Prostate gland (tissue), 2 donors: ENCODE measurements around the gene SKIDA1.

Experiments
- POLR2A ChIP-seq: fragments of 450-650 bp; IDR thresholded peaks from one replicate; pipeline ENCODE4 v1.6.1; 2016; ENCODE audit warnings: antibody characterized with exemption, mild to moderate bottlenecking
- POLR2AphosphoS5 ChIP-seq: sonication (generic); formaldehyde crosslinking; IDR thresholded peaks from one replicate; pipeline ENCODE4 v1.6.1; 2017; ENCODE audit warnings: antibody characterized with exemption
- TF ChIP-seq, protein P1 (sequence below), 4 experiments: fragments of 200-600 bp in 2 of 4; fragments of 450-650 bp in 2 of 4; sonication (generic) in 2 of 4; IDR thresholded peaks; 1 replicate in 3 of 4; 2 replicates in 1 of 4; pipeline ENCODE4 v1.5.1; 2016 to 2019; ENCODE audit warnings: antibody characterized with exemption in 4 of 4, mild to moderate bottlenecking in 2 of 4, moderate library complexity in 2 of 4

DNA sequence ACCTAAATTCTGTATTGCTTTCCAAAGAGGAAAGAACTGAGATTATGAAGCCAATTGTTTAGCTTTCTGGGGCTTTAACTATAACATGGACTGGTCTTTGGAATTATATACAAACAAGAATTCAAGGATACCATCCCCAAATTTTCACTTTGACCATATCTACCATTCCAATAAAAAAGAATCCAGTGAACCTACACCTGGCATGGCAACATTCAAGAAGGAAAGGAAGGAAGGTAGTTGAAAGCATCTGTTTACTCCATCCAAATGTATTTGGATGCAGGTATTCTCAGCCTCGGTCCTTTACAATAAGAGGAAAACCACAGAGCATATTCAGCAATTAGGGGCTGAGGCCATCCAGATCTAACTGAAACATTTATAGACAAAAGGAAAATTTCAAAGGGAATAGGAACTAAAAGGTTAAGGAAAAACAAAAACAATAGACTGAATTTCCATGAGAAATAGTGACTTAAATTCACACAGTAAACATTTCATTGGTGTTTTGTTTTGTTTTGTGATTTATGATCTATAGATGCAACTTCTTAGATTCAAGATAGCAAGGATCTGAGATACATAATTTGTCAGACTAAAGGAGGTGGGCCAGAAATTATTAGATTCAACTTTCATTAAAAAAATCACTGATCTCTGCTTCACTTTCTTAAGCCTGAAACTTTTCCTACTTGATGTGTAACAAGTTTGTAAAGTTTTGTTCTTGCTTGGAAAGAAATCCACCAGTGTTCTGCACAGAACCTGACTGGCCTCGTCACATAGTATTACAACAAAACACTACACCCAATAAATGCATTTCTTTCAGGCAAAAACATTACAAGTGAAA, 12.7 kb downstream of the SKIDA1 start:
- TF ChIP-seq, protein P1, sequence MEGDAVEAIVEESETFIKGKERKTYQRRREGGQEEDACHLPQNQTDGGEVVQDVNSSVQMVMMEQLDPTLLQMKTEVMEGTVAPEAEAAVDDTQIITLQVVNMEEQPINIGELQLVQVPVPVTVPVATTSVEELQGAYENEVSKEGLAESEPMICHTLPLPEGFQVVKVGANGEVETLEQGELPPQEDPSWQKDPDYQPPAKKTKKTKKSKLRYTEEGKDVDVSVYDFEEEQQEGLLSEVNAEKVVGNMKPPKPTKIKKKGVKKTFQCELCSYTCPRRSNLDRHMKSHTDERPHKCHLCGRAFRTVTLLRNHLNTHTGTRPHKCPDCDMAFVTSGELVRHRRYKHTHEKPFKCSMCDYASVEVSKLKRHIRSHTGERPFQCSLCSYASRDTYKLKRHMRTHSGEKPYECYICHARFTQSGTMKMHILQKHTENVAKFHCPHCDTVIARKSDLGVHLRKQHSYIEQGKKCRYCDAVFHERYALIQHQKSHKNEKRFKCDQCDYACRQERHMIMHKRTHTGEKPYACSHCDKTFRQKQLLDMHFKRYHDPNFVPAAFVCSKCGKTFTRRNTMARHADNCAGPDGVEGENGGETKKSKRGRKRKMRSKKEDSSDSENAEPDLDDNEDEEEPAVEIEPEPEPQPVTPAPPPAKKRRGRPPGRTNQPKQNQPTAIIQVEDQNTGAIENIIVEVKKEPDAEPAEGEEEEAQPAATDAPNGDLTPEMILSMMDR (IDR thresholded peaks at IDR 0.05) = no peak
- TF ChIP-seq POLR2AphosphoS5 = no peak
- TF ChIP-seq POLR2A = no peak
